IPS-NIHi7 (cell line): ENCODE data around the gene RELA.
A peak's percentile ranks its signal among the peaks of the same experiment; 100 is the strongest.
"Not testable (repeated sequence)": the region's sequence is repeated elsewhere in the genome, so short reads cannot be mapped to it uniquely, and the experiment has no call there.

Experiments
- DNase-seq: peaks from one replicate; pipeline ENCODE4 v3.0.0; 2012; ENCODE audit warnings: mixed read lengths; ENCODE audit errors: extremely low spot score

The RELA gene

DNA sequence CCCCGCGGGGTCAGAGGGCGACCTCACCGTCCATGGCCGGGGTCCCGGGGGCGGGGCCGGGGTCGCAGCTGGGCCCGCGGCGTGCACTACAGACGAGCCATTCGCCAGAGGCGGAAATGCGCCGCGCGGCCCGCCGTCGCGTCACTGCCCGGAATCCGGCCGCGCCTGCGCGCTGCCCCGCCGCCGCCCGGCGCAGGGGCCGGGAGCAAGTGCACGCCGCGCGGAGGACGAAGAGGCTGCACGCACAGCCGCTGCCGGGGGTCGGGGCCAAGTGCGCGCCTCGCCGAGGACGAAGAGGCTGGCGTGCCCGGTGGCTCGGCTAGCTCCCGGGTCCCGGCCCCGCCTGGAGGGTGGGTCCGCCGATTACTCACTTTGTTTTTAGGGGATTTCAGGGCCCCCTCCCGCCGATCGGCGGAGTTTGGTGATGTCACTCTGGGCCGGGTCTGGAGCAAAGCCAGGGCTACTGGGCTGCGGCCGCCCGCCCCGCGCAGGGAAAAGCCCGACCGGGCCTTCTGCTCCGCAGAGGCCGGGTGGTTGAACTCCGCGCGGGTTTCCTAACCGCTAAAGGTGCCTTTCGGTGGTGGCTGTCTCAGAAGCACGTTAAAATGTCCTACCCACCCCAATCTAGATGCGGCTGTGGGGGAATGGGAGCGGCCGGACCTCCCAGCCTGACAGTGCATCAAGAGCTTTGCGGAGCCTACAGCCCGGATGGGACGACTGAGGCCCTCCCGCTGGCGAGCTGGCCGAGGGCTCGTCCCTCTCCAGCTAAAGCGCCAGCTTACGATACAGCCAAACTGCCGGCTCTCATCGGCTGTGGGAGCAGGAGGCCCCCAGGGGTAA is at the start of gene RELA:
Gene RELA, minus strand, starts transcription at position 118 of the 840 bp plus-strand sequence. Its CDS starts 84 bp downstream, at position 34.
- peak; percentile 93 for DNase-seq

DNA sequence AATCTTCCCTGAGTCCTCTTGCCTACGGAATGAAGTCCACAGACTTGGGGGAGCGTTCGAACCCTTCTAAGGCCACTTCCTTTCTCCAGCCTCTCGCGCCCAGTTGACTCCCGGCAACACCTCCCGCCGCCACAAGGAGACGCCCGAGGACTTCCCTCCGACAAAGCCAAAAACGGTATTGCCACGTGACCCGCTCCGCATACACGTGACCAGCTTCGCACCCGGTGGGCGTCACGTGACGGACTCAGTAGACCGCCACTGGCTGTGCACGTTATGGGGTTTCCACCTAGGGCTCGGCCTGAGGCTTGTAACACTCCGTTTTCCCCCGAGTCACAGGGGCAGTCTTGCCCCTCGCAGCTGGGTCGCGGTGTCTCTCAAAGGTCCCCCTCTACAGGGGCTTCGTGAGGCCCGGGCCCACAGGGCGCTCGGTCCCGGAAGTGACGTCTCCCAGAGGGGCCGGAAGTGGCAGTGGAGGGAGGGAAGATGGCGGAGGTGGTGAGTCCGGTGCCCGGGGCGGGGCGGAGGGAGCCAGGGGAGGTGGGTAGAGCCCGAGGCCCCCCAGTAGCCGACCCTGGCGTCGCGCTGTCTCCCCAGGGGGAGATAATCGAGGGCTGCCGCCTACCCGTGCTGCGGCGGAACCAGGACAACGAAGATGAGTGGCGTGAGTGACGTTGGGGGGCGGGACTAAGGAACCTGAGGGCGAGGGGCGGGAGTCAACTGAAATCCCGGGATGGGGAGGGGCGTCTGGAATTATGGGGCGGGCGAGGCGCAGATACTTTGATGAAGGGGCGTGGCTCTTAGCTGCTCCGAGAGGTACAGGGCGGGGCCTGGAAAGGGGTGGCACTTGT is 49.3 kb upstream of the RELA start, which contains the start of gene KAT5:
Gene KAT5, plus strand, starts transcription at position 468 of the 848 bp plus-strand sequence. Its CDS starts 16 bp downstream, at position 484.
- peak; percentile 97 for DNase-seq

DNA sequence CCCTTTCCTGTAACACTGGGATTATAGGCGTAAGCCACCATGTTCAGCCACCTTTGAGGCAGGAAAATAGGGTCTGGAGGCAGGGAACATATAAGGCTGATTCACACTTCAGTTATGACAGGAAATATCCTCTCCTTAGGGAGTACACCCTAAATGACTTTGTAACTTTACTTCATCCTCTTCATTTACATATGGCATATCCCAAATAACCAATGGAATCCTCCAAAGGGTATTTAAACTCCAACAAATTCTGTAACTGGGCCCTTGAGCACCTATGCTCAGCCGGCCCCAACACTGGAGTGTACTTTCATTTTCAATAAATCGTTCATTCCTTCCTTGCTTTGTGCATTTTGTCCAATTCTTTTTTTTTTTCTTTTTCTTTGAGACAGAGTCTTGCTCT is 47.7 kb upstream of the RELA start:
- no peak for DNase-seq

DNA sequence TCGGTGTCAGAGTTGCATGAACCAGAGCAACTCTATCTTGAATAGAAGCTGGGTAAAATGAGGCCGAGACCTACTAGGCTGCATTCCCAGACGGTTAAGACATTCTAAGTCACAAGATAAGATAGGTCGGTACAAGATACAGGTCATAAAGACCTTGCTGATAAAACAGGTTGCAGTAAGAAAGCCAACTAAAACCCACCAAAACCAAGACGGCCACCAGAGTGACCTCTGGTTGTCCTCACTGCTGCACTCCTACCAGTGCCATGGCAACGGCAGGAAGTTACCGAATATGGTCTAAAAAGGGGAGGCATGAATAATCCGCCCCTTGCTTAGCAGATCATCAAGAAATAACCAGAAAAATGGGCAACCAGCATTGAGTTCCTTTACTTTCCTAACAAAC is 46.9 kb upstream of the RELA start:
- no peak for DNase-seq

DNA sequence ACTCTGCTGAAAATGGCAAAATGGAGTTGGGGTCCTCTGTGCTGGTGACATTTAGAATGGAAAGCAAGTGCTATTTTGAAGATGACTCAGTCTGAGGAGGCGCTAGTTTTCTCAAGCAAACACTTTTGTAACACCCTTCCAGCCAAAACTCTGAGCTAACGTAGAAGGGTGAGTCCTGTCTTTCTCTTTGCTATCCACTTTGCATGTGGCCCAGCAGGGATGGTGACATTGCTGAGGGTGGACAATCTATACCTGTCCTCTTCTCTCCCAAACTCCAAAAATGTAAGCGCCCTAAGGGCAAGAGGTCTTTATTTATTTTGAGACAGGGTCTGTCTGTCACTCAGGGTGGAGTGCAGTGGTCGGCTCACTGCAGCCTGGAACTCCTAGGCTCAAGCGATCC is 45.7 kb upstream of the RELA start:
- no peak for DNase-seq

DNA sequence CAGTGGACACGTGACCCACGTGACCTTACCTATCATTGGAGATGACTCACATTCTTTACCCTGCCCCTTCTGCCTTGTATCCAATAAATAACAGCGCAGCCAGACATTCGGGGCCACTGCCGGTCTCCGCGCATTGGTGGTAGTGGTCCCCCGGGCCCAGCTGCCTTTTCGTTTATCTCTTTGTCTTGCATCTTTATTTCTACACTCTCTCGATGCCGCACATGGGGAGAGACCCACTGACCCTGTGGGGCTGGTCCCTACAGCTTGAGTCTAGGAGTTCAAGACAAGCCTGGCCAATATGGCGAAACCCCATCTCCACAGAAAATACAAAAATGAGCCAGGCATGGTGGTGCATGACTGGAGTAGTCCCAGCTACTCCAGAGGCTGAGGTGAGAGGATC is 44.3 kb upstream of the RELA start:
- DNase-seq: not testable (repeated sequence)

DNA sequence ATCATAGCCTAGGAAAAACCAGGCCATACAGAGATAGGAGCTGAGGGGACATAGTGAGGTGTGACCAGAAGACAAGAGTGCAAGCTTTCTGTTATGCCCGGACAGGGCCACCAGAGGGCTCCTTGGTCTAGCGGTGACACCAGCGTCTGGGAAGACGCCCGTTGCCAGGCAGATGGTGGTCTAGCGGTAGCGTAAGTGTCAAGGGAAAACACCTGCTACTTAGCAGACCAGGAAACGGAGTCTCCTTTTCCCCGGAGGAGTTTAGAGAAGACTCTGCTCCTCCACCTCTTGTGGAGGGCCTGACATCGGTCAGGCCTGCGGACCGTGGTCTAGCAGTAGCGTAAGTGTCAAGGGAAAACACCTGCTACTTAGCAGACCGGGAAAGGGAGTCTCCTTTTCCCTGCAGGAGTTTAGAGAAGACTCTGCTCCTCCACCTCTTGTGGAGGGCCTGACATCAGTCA is 43.6 kb upstream of the RELA start:
- DNase-seq: not testable (repeated sequence)

DNA sequence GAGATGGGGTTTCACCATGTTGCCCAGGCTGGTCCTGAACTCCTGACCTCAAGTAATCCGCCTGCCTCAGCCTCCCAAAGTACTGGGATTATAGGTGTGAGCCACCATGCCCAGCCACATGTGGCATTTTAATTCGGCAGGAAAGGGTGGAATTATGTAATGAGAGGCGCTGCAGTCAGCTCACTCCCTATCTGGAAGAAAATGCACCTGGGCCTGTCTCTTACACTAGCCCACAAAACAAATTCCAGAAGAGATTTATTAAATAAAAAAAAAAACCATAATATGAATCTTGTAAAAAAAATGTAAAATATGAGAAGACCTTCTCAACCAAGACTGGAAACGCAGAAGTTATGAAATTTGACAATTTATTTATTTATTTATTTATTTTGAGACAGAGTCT is 41.1 kb upstream of the RELA start:
- DNase-seq: no peak

DNA sequence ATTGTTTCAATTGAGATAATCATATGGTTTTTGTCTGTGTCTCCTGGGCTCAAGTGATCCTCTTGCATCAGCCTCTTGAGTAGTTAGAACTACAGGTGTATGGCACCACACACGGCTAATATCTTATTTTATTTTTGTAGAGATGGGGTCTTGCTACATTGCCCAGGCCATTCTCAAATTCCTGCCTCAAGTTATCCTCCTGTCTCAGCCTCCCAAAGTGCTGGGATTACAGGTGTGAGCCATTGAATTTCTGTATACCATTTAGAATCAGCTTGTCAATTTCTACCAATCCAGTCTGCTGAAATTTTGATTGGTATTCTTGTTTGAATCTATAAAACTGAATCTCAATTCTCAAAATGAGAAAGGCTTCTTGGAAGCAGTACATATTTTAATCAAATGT is 39.0 kb upstream of the RELA start:
- DNase-seq: no peak

DNA sequence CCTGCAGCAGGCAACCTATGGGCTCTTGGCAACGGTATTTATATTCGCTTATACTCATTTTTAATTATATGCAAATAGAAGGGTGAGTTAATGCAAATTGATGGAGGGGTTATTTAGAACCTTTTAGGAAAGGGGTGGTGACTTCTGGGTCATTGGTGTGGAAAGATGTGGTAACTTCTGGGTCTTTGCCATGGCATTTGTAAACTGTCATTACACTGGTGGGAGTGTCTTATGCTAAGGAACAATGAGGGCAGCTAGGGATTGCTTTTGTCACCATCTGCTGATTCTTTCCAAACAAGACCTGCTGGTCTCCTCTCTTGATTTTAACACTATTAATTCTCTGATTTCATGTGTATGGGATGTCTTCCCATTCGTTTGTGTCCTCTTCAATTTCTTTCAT is 37.7 kb upstream of the RELA start:
- no peak for DNase-seq

DNA sequence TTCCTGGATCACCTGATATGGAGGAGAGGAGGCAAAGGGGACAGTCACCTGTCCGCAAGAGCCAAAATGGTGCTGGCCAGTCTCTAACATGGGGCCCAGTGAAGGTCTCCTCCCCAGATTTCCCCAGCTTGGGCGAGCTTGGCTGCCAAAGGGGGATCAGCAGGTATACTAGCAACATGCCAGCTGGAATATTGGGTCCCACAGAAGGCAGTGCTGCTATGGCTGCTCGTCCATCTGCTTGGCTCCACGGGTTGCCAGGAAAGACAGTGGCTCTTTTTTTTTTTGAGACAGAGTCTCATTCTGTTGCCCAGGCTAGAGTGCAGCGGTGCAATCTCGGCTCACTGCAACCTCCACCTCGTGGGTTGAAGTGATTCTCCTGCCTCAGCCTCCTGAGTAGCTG is 36.6 kb upstream of the RELA start:
- no peak for DNase-seq

DNA sequence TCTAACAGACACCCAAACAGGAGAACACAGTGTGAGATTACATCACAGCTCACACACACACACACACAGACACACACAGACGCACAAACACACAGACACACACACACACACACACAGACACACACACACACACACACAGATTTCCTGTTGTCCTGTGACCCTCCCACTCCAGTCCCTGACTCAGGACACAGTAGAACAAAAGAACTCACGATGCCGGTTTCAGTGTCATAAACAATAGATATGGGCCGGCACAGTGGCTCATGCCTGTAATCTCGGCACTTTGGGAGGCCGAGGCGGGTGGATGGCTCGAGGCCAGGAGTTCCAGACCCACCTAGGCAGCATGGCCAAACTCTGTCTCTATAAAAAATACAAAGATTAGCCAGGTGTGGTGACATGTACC is 35.5 kb upstream of the RELA start:
- no peak for DNase-seq

DNA sequence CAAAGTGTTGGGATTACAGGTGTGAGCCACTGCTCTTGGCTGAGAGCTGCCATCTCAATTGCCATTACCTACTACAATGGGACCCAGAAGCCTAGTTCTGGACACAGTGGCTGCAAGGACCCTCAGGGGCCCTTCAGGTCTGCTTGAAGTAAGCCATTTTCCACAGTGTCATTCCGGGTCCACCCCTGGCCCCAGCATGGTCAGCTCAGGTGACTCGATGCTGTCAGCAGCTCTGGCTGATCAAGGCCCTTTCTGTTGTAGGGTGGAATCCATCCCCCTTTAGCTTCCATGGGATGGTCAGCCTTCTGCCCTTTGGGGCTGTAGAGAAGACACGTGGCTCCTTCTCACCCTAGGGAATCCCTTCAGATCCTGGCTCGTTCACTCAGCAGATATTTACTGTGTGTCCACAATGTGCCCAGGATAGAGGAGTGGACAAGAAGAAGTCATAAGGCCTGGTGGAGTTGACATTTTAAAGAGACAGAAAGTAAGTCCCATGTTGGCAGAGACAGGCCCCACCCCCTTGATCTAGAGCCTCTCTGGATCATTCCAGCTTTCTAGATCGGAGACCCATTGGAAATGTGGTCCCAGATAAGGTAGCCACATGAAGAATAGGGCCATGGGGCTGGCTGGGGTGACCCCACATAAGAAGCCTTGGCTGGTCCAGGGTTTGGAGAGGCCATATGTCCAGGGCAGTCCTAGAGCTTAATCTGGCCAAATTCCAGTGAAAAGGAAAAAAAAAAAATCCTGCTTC is 34.3 kb upstream of the RELA start:
- DNase-seq: no peak

DNA sequence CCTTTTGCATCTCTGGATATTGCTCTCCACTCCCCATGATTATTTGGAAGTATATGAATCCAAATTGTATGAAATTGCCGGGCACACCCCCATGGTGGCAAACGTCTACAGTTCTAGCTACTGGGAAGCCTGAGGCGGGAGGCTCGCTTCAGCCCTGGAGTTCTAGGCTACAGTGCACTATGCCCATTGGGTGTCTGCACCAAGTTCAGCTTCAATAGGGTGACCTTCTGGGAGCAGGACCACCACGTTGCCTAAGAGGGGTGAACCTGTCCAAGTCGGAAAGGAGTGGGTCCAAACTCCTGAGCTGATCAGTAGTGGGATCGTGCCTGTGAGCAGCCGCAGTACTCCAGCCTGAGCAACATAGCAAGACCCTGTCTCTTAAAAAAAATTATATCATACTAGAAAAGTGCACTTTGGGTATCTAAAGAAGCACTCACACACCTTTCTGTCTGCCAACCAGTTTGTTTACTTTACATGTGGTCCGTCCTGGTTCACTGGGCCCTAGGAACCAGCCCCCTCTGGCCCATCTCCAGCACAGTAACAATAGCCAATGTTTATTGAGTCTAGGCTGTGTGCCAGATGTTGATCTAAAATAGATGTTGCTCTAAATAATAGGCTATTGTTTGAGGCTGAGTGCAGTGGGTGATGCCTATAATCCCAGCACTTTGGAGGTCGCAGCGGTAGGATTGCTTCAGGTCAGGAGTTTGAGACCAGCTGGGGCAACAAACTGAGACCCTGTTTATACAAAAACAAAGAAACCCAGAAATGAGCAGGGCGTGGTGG is 32.9 kb upstream of the RELA start:
- no peak for DNase-seq

DNA sequence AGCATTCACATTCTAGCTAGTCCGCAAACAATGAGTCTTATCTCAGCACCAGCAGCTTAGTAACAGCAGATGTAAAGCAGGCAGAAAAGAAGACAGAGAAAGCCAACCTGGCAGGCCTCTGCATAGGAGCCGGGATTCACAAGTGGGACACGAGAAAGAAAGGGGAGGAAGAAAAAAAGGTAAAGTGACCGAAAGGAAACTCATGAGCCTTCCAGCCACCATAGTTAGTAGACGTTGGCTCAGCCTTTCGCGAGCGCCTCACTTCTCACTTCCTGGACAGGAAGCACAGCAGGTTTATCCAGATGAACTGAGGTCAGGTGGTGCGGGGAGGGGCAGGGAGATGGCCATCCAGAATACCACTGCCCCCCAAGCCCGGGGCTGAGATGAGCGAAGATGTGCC is 29.7 kb upstream of the RELA start:
- DNase-seq: no peak

DNA sequence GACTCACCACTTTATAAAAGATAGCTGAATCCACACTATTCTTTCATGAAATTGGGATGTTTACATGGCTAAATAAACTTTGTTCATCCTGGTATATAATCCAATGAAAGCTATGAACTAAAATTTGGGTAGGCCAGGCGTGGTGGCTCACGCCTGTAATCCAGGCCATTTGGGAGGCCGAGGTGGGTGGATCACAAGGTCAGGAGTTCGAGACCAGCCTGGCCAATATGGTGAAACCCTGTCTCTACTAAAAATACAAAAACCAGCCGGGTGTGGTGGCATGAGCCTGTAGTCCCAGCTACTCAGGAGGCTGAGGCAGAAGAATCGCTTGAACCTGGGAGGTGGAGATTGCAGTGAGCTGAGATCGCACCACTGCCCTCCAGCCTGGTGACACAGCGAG is 29.1 kb upstream of the RELA start:
- DNase-seq: not testable (repeated sequence)

DNA sequence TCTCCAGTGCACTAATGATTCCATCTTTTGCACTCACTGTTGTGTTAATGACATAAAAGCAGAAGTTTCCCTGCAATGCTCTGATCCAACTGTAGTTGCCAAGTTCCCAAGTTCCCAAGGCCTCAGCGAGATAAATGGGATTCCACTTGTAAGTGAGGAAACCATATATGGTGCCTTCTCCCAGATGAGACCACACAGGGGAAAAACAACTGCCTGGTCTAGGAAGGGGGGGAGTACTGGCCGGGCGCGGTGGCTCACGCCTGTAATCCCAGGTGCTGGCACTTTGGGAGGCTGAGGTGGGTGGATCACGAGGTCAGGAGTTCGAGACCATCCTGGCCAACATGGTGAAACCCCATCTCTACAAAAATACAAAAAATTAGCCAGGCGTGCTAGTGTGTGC is 23.3 kb upstream of the RELA start:
- DNase-seq: no peak

DNA sequence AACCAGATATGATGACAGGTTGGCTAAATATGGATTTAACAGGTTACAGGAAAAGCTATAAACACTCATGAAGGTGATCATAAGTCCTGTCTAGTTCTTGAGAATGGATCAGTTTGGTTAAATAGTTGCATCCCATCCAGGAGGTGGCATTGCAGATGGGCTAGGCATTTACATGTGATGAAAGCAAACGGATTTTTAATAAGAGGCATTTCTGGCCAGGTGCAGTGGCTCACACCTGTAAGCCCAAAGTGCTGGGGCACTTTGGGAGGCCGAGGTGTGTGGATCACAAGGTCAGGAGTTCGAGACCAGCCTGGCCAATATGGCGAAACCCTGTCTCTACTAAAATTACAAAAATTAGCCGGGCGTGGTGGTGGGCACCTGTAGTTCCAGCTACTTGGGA is 20.8 kb upstream of the RELA start:
- DNase-seq: not testable (repeated sequence)

DNA sequence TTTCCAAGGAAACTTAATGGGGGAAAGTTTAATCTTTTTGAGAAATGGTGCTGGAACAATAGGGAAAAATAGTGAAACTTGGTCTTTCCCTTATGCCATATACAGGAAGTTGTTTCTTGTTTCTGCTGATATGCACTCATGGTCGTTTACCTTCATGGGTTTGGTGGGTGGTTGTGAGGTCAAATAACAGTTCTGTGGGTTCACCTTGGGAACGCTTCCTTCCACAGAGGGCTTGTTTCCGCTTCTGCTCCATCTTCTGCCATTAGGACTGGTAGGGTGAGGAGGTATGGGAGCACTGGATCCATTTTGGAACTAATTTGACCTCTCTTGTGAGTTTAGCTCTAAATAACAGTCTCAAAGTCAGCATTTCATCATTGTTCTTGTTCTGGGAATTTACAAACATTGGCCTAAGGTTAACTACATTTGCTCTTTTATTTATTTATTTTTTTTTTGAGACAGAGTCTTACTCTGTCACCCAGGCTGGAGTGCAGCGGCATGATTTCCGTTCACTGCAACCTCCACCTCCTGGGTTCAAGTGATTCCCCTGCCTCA is 17.6 kb upstream of the RELA start:
- no peak for DNase-seq

DNA sequence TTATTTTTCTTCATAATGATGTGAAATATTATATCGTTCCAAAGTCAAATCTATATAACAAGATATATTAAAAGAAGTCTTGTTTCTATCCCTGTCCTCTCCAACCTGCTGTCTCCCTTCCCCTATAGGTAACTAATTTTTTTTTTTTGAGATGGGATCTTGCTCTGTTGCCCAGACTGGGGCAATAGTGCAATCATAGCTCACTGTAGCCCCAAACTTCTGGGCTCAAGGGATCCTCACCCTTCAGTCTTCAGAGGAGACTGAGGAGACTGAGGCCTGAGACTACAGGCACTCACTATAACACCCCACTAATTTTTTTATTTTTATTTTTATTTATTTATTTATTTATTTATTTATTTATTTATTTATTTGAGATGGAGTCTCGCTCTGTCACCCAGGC is 10.3 kb upstream of the RELA start:
- DNase-seq: no peak
